HG03060 (cell line): Measurements from ENCODE around the gene IKZF3.
"Not testable (repeated sequence)": the region's sequence is repeated elsewhere in the genome, so short reads cannot be mapped to it uniquely, and the experiment has no call there.

ENCODE experiments used
- ATAC-seq: cut with Tn5 transposase; IDR thresholded peaks from one replicate; pipeline ENCODE4 v1.9.1; 2021; ENCODE audit warnings: low read depth, moderate number of reproducible peaks; ENCODE audit not compliant: unreplicated experiment

Gene IKZF3

GRCh38 chr17:39863244-39863917 lies 731 bp downstream of the IKZF3 start:
- ATAC-seq, result no peak

GRCh38 chr17:39861235-39861634 lies 2.9 kb downstream of the IKZF3 start:
- no peak for ATAC-seq

GRCh38 chr17:39855911-39856649 lies 8.0 kb downstream of the IKZF3 start:
- not testable (repeated sequence) for ATAC-seq

- no peak for ATAC-seq
Observed at GRCh38 chr17:39854909-39855308, 9.2 kb downstream of the IKZF3 start.

GRCh38 chr17:39852239-39852638 lies 11.9 kb downstream of the IKZF3 start:
- ATAC-seq, result no peak

GRCh38 chr17:39850186-39850585 lies 13.9 kb downstream of the IKZF3 start:
- not testable (repeated sequence) for ATAC-seq

GRCh38 chr17:39848600-39848999 lies 15.5 kb downstream of the IKZF3 start:
- no peak for ATAC-seq

- no peak for ATAC-seq
Observed at GRCh38 chr17:39846205-39846604, 17.9 kb downstream of the IKZF3 start.

- ATAC-seq, result no peak
Observed at GRCh38 chr17:39845052-39845846, 18.9 kb downstream of the IKZF3 start.

GRCh38 chr17:39841134-39841683 lies 22.9 kb downstream of the IKZF3 start:
- no peak for ATAC-seq

- ATAC-seq, result no peak
Observed at GRCh38 chr17:39838784-39839183, 25.3 kb downstream of the IKZF3 start.

GRCh38 chr17:39838057-39838456 lies 26.1 kb downstream of the IKZF3 start:
- no peak for ATAC-seq

- ATAC-seq, result no peak
Observed at GRCh38 chr17:39836117-39836516, 28.0 kb downstream of the IKZF3 start.

GRCh38 chr17:39835038-39835786 lies 28.9 kb downstream of the IKZF3 start:
- ATAC-seq, result no peak

GRCh38 chr17:39834017-39834416 lies 30.1 kb downstream of the IKZF3 start:
- no peak for ATAC-seq

GRCh38 chr17:39831588-39831987 lies 32.5 kb downstream of the IKZF3 start:
- no peak for ATAC-seq

- ATAC-seq, result no peak
Observed at GRCh38 chr17:39828443-39828842, 35.7 kb downstream of the IKZF3 start.

- no peak for ATAC-seq
Observed at GRCh38 chr17:39826334-39826733, 37.8 kb downstream of the IKZF3 start.

GRCh38 chr17:39823407-39824054 lies 40.6 kb downstream of the IKZF3 start:
- no peak for ATAC-seq

- ATAC-seq, result no peak
Observed at GRCh38 chr17:39822051-39822451, 42.1 kb downstream of the IKZF3 start.
